DOHH2 (cell line): ENCODE results near the gene LENG1.

Experiments
- EZH2phosphoT487 ChIP-seq: fragments of 200-600 bp; sonication (generic); IDR thresholded peaks from 2 replicates; pipeline ENCODE4 v1.6.1; 2017; ENCODE audit warnings: borderline replicate concordance, mild to moderate bottlenecking, antibody characterized with exemption, low read length, moderate library complexity, mixed read lengths
- TF ChIP-seq, protein P1 (sequence below): fragments of 200-600 bp; sonication (generic); IDR thresholded peaks from one replicate; pipeline ENCODE4 v1.5.1; 2014; ENCODE audit warnings: antibody characterized with exemption, mild to moderate bottlenecking, low read depth, low read length; ENCODE audit not compliant: poor library complexity, severe bottlenecking

DNA sequence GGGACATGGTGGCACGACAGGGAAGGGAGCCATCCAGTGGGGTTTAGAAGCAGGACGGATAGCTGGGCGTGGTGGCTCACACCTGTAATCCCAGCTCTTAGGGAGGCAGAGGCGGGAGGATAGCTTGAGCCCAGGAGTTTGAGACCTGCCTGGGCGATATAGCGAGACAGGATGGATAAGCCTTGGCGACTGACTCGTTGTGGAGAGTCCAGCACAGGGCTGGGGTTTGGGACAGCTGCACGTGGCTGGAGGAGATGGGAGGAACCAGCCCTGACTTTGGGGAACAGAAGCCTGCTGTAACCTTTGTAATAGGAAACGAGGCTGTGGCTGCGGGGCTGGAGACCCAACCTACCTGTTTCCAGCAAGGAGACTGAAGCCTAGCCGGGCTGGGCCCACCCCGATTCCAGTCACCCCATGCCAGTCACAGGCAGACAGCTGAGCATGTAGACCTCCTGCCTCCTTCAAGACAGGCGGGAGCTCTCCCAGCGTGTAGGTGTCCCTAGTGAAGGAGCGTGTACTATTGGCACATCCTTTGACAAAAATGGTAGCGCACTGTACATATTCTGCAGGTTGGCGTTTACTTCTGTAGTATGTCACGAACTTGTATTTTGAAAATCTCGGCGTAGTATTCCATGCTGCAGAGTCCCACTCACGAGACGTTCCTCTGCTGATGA lies 8.0 kb downstream of the LENG1 start:
- TF ChIP-seq, protein P1, sequence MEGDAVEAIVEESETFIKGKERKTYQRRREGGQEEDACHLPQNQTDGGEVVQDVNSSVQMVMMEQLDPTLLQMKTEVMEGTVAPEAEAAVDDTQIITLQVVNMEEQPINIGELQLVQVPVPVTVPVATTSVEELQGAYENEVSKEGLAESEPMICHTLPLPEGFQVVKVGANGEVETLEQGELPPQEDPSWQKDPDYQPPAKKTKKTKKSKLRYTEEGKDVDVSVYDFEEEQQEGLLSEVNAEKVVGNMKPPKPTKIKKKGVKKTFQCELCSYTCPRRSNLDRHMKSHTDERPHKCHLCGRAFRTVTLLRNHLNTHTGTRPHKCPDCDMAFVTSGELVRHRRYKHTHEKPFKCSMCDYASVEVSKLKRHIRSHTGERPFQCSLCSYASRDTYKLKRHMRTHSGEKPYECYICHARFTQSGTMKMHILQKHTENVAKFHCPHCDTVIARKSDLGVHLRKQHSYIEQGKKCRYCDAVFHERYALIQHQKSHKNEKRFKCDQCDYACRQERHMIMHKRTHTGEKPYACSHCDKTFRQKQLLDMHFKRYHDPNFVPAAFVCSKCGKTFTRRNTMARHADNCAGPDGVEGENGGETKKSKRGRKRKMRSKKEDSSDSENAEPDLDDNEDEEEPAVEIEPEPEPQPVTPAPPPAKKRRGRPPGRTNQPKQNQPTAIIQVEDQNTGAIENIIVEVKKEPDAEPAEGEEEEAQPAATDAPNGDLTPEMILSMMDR, result no peak
- no peak for TF ChIP-seq EZH2phosphoT487
